ENCODE measurements around the gene MGLL. TPM values are rescaled to one million over a fixed set of nuclear protein-coding genes. Genes with fewer than 3 reads are reported as not detected.
A peak's percentile ranks its signal among the peaks of the same experiment; 100 is the strongest.

MGLL gene
- total and polyA plus RNA-seq, 2 donors (not counting 1 experiment from before 2014, with no cell fraction given) = 1.7 to 6.9 TPM

- ATAC-seq (ENCODE audit: low read depth) (no peak), DNase-seq (no peak)
- intact Hi-C loops (cut with micrococcal nuclease) = no loop called here
- 86% methylated on average over 1 of the region's 1 CpG for WGBS (ENCODE audit: insufficient coverage)
- H3K4me1 ChIP-seq (ENCODE audit: control insufficient read depth in 2 of 2, insufficient read depth in 2 of 2, low read length in 2 of 2) = peaks cover 17 to 37% of the 10 kb centered on the region in 2 donors
- no peaks in the 10 kb centered on the region for H3K36me3 ChIP-seq (replicated peaks in 1 of 2; ENCODE audit: control extremely low read depth in 1 of 2, control insufficient read depth in 1 of 2, extremely low read depth in 1 of 2, insufficient read depth in 2 of 2, low read length in 1 of 2)
- H3K9ac ChIP-seq (ENCODE audit: low read length) = no peak overlapping the region
- H3K27me3 ChIP-seq (replicated peaks in 1 of 4; ENCODE audit: control extremely low read depth in 1 of 4, control insufficient read depth in 3 of 4, insufficient read depth in 4 of 4, low read length in 3 of 4) = no peaks in the 10 kb centered on the region
- TF ChIP-seq CTCF (IDR thresholded peaks at IDR 0.05) = no peak
- no peak for TF ChIP-seq EZH2 (IDR thresholded peaks at IDR 0.05; ENCODE audit: borderline replicate concordance, insufficient read depth, low read depth, low read length, poor library complexity, severe bottlenecking)
- no peak overlapping the region for H3K4me3 ChIP-seq (ENCODE audit: control extremely low read depth in 1 of 5, extremely low read depth in 1 of 5, insufficient read depth in 1 of 5, low read depth in 2 of 5, low read length in 4 of 5)
- peak overlapping the region; percentile 79 for H2AFZ ChIP-seq (ENCODE audit: insufficient read depth, low read depth, low read length, poor library complexity, severe bottlenecking)
- CTCF ChIA-PET = interaction anchor here (0.7 to 1.8 kb wide), 3 partner anchors 9 to 67 kb away, joined by 3 to 5 read pairs (median 3); no protein-coding TSS in a partner anchor
- H3K4me2 ChIP-seq (replicated peaks; ENCODE audit: low read depth, low read length, poor library complexity, severe bottlenecking) = no peak overlapping the region
- no peaks in the 10 kb centered on the region for H3K27me3 Mint-ChIP-seq
- peaks cover 40% of the 10 kb centered on the region for H3K4me1 Mint-ChIP-seq
- H3K27ac ChIP-seq (ENCODE audit: low read length in 2 of 2) = no peak overlapping the region
- no peaks in the 10 kb centered on the region for H4K20me1 ChIP-seq (ENCODE audit: control insufficient read depth, insufficient read depth, low read length, poor library complexity, severe bottlenecking)
- H3K79me2 ChIP-seq (ENCODE audit: control insufficient read depth, insufficient read depth, low read length) = no peaks in the 10 kb centered on the region
- H3K27ac Mint-ChIP-seq = no peak overlapping the region
- H3K9me3 ChIP-seq (ENCODE audit: control extremely low read depth in 1 of 3, control insufficient read depth in 2 of 3, insufficient read depth in 1 of 3, low read length in 2 of 3) = peaks cover 0 to 4% (median 0%) of the 10 kb centered on the region in 3 donors
- H3K4me3 Mint-ChIP-seq = peak overlapping the region; percentile 82
- POLR2A ChIA-PET = interaction anchor here (0.7 to 1.1 kb wide), 3 partner anchors 10 to 13 kb away, joined by 3 to 4 read pairs (median 3); no protein-coding TSS in a partner anchor
- no peaks in the 10 kb centered on the region for H3K9me3 Mint-ChIP-seq (ENCODE audit: insufficient read depth)
Measured at GRCh38 chr3:127762787-127763105, 59.6 kb downstream of the MGLL start.

- WGBS (ENCODE audit: insufficient coverage) = 9% methylated on average over 14 of the region's 15 CpGs
Measured at GRCh38 chr3:127762077-127762786, 60.1 kb downstream of the MGLL start.

More at GRCh38 chr3:127762077-127762786, 60.1 kb downstream of the MGLL start:
- ChIA-PET POLR2A (interaction anchor here (0.7 to 1.1 kb wide), 4 partner anchors 9 to 63 kb away, joined by 3 to 4 read pairs (median 4); no protein-coding TSS in a partner anchor), CTCF (interaction anchor here (0.7 to 1.8 kb wide), 4 partner anchors 9 to 66 kb away, joined by 3 to 5 read pairs (median 3); no protein-coding TSS in a partner anchor)
- Histone ChIP-seq H3K27ac (ENCODE audit: low read length in 2 of 2) (peak overlapping the region in 1 of 2 donors; percentile 33), H3K4me3 (ENCODE audit: control extremely low read depth in 1 of 5, extremely low read depth in 1 of 5, insufficient read depth in 1 of 5, low read depth in 2 of 5, low read length in 4 of 5) (peak overlapping the region in 4 of 5 experiments; percentile 13 to 34 (median 30)), H4K20me1 (ENCODE audit: control insufficient read depth, insufficient read depth, low read length, poor library complexity, severe bottlenecking) (no peaks in the 10 kb centered on the region), H3K9me3 (ENCODE audit: control extremely low read depth in 1 of 3, control insufficient read depth in 2 of 3, insufficient read depth in 1 of 3, low read length in 2 of 3) (no peaks in the 10 kb centered on the region), H3K9ac (ENCODE audit: low read length) (peak overlapping the region; percentile 42), H3K4me1 (ENCODE audit: control insufficient read depth in 2 of 2, insufficient read depth in 2 of 2, low read length in 2 of 2) (peaks cover 17 to 37% of the 10 kb centered on the region in 2 donors), H3K27me3 (replicated peaks in 1 of 4; ENCODE audit: control extremely low read depth in 1 of 4, control insufficient read depth in 3 of 4, insufficient read depth in 4 of 4, low read length in 3 of 4) (no peaks in the 10 kb centered on the region), H3K36me3 (replicated peaks in 1 of 2; ENCODE audit: control extremely low read depth in 1 of 2, control insufficient read depth in 1 of 2, extremely low read depth in 1 of 2, insufficient read depth in 2 of 2, low read length in 1 of 2) (no peaks in the 10 kb centered on the region), H2AFZ (ENCODE audit: insufficient read depth, low read depth, low read length, poor library complexity, severe bottlenecking) (peak overlapping the region; percentile 79), H3K4me2 (replicated peaks; ENCODE audit: low read depth, low read length, poor library complexity, severe bottlenecking) (peak overlapping the region; percentile 64), H3K79me2 (ENCODE audit: control insufficient read depth, insufficient read depth, low read length) (no peaks in the 10 kb centered on the region)
- Mint-ChIP-seq H3K4me3 (peak overlapping the region; percentile 82), H3K4me1 (peaks cover 40% of the 10 kb centered on the region), H3K9me3 (ENCODE audit: insufficient read depth) (no peaks in the 10 kb centered on the region), H3K27me3 (no peaks in the 10 kb centered on the region), H3K27ac (peak overlapping the region; percentile 27)
- TF ChIP-seq CTCF (IDR thresholded peaks at IDR 0.05) (no peak), EZH2 (IDR thresholded peaks at IDR 0.05; ENCODE audit: borderline replicate concordance, insufficient read depth, low read depth, low read length, poor library complexity, severe bottlenecking) (no peak)
- peak; percentile 51 for ATAC-seq (ENCODE audit: low read depth)
- peak; percentile 34 for DNase-seq
- intact Hi-C loops (cut with micrococcal nuclease) = no loop called here
